DND-41 (cell line): ENCODE measurements around the gene KRTCAP2.

Experiments
- CTCF ChIP-seq: IDR thresholded peaks from 2 replicates; pipeline ENCODE4 v1.5.1; 2012; ENCODE audit warnings: borderline replicate concordance, low read length, moderate library complexity, mild to moderate bottlenecking; ENCODE audit not compliant: poor library complexity, severe bottlenecking; ENCODE audit errors: extremely low read depth
- EZH2 ChIP-seq: IDR thresholded peaks from 3 replicates; pipeline ENCODE4 v1.6.1; 2012; ENCODE audit warnings: borderline replicate concordance, low read depth, mild to moderate bottlenecking, moderate library complexity, low read length, inconsistent platforms; ENCODE audit not compliant: severe bottlenecking

GRCh38 chr1:155196103-155196892 lies 23.2 kb upstream of the KRTCAP2 start:
- TF ChIP-seq CTCF (no peak), EZH2 (no peak)
